Activated CD4-positive, alpha-beta T cell treated with anti-CD3 and anti-CD28 coated beads for 48 hours (primary cell): Measurements from ENCODE around the gene ITCH.
"Not testable (repeated sequence)": the region's sequence is repeated elsewhere in the genome, so short reads cannot be mapped to it uniquely, and the experiment has no call there.

Experiments used
- DNase-seq: peaks from one replicate; pipeline ENCODE4 v3.0.0-alpha.2; 2020

Gene ITCH

DNA sequence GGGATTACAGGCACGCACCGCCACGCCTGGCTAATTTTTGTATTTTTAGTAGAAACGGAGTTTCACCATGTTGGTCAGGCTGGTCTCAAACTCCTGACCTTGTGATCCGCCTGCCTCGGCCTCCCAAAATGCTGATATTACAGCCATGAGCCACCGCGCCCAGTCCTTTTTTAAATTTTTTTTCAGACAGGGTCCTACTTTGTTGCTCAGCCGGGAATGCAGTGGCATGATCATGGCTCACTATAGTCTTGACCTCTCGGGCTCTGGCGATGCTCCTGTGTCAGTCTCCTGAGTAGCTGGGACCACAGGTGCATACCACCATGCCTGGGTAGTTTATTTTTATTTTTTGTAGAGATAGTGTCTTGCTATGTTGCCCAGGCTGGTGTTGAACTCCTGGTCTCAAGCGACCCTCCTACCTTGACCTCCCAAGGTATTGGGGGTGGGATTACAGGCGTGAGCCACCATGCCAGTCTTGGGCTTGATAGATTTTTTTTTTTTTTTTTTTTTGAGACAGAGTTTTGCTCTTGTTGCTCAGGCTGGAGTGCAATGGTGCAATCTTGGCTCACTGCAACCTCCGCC, 19.9 kb downstream of the ITCH start:
- not testable (repeated sequence) for DNase-seq

DNA sequence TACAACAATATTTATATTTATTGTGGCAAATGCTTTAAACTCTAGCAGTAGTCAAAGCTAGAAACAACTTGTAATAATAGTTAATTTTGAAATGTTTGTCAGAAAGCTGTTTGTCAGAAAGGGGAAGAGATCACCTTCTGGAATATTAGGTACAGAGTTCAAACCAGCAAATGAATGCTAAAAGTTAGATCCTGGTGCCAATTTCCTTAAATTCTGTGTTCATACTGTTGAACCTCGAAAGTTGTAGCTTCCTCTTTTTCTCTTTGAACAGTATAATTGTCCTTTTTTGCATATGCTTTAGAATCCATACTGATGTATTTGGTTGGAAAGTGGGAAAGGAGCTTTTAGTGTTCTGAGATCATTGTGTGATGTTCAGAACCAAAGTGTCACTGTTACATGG, 22.4 kb downstream of the ITCH start:
- no peak for DNase-seq

DNA sequence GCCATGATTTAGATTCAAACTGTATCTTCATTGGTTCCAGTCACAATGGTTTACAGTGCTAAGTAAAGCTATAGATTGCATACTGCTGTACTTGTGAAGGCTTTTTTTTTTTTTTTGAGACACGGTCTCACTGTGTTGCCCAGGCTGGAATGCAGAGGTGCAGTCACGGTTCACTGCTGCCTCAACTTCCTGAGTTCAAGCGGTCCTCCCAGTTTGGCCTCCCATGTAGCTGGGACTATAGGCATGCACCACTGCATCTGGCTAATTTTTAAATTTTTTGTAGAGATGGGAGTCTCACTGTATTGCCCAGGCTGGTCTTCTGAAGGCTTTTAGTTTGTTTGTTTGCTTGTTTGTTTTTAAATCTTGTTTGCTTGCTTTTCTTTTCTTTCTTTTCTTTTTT, 24.9 kb downstream of the ITCH start:
- DNase-seq = no peak

DNA sequence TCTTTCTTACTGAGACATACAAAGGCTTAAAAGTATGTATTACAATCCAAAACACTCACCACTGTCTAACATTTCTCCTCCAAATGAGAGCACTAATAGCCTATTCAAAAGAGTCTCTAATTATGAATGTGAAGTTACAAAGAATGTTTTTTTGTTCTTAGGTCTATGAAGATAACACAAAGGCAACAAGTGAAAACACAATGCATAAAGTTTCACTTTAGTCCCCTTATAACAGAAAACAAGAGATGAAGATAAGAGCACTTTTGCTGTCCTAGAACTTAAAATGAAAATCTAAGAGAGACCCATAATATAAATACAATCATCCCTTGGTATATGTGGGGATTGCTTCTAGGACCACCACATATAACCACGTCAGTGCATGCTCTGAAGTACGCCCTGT, 25.6 kb downstream of the ITCH start:
- DNase-seq = no peak

DNA sequence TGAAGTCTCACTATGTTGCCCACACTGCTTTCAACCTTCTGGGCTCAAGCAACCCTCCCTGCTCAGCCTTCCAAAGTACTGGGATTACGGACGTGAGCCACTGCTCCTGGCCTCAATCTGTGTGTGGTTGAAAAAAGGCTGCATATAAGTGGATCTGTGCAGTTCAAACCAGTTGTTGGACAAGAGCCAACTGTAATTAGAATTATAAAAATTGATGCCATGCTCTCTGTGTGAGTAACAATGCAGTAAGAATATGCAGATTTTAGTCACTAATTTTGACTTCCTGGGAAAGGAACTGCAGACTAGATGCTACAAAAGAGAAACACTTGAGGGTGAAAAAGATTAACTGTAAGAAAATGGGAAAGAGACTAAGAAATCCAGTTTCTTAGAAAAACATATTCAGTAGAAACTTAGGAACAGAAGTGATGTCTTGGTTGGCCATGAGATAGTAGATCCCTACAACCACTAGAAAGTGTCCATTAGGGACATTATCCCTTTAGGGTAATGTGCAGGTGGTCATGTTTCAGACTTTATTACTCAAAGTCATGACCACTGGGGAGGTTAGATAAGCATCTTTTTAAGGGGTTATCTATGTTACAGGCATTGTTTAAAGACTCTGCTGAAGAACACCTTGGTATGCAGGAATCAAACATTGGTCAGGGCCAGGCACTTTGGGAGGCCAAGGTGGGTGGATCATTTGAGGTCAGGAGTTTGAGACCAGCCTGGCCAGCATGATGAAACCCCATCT, 26.3 kb downstream of the ITCH start:
- no peak for DNase-seq

DNA sequence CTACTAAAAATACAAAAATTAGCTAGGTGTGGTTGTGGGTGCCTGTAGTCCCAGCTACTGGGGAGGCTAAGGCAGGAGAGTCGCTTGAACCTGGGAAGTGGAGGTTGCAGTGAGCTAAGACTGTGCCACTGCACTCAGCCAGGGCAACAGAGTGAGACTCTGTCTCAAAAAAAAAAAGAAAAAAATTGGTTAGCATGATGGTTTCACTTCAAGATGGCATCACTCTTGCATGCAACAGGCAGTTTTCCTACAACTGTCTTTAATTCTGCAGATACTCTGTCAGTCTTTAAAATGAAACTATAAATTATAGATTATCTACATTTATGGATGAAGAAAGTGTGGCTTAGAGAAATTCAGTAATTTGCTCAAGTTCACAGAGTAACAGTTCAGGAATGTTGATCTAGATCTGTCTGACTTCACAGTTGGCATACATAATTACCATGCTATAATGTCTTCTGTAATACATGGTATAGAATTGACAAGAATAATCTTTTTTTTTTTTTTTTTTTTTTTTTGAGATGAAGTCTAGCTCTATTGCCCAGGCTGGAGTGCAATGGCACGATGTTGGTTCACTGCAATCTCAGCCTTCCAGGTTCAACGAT, 27.0 kb downstream of the ITCH start:
- no peak for DNase-seq

DNA sequence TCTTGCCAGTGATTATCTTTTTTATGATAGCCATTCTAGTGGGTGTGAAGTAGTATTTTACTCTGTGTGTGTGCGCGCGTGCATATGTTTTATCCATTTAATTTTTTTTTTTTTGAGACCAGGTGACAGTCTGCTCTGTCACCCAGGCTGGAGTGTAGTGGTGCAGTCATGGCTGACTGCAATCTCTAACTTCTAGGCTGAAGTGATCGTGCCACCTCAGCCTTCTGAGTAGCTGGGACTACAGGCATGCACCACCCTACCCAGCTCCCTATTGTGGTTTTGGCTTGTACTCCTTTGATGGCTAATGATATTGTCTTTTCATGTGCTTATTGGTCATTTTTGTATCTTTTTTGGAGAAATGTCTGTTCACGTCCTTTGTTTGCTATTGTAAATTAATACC, 33.3 kb downstream of the ITCH start:
- no peak for DNase-seq

DNA sequence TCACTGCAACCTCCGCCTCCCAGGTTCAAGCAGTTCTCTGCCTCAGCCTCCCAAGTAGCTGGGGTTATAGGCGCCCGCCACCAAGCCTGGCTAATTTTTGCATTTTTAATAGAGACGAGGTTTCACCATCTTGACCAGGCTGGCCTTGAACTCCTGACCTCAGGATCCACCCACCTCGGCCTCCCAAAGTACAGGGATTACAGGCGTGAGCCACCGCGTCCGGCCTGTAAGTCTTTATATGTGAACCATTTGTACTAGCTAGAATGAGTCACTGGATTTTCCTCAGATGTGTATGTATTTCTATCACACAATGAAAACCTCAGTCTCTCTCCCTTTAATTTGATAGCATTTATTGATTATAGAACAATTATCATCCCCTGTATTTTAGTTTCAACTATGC, 34.0 kb downstream of the ITCH start:
- DNase-seq = no peak

DNA sequence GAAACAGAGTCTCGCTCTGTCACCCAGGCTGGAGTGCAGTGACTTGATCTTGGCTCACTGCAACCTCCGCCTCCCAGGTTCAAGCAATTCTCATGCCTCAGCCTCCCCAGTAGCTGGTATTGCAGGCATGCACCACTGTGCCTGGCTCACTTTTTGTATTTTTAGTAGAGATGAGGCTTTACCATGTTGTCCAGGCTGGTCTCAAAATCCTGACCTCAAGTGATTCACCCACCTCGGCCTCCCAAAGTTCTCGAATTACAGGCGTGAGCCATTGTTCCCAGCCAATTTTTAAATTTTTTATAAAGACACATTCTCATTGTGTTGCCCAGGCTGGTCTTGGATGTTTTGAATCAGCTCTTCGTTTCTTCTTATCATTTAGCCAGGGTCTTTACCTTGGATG, 37.7 kb downstream of the ITCH start:
- not testable (repeated sequence) for DNase-seq

DNA sequence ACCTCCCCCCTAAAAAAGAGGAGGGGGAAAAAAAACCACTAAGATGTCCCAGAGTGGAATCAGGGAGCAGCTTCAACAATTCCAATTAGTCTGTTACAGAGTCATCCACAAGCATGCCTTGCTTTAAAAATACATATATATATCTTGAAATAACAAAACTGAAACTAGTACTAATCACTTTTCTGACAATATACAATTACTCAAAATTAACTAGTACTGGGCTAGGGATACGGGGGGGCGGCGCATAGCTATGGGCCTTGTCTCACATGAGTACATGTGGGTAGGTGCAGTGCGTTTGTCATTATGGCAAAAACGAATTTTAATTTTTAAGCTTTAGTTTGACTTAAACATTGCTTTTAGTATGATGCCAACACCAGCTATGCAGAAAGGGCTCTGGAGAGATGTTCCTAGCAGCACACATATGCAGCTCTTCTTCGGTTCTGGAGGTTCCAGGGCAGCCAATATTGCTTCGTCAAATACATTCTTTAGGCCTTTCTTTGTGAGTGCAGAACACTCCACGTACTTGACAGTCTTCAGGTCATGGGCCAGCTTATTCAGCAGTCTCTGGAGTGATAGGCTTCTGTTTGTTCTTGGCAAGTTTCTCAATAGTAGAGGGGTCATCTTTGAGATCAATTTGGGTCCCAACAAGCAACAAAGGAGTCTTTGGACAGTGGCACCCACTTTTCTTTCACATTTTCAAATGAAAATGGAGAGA, 38.8 kb downstream of the ITCH start:
- peak; percentile 42 for DNase-seq

DNA sequence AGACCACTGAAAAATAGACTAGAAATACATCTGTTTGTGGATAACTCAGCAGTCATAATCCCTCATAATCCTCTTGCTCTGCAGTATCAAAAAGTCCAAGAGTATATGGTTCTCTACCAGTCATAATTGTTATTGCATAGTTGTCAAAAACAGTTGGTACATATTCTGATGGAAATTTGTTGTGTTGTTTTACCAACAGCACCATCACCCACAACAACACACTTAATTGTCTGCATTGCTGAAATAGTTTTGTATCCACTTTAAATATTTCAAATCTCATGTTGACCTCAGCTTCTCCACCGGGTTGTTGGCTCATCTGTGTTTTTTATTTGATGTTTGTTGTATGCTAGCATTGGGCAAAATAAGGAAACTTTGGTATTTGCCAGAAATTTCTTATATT, 39.4 kb downstream of the ITCH start:
- DNase-seq = no peak

DNA sequence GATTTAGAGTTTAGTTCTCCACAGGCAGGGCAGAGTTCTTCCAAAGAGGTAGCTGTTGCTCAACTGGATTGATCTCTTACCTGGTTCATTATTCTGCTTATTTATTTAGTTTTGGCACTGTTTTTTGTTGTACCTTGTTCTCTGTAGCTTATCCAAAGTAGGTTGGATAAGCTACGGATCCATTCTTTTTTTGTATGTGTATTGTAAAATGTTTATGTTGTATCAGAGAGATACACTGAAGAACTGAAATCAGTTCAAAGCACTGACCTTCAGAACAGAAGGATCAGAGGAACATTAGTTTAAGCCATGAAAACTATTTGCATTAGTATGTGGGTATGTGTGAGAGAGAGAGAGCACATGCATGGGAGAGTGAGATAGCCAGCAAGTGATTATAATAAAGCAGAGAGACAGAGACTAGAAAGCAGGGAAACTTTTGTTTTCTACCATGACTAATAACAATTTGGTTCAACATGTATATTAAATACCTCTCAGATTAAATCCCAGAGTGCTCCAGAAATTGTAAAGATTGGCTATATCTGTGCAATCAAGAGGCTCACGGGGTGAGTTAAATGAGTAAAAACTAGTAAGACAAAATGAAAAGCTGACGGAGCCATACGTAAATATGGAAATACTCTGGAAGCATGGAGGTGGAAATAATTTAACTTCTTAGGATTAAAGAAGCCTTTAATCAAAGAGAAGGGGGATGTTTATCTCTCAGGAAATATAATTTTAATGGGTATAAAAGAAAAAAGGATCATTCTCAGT, 40.2 kb downstream of the ITCH start:
- DNase-seq = no peak

DNA sequence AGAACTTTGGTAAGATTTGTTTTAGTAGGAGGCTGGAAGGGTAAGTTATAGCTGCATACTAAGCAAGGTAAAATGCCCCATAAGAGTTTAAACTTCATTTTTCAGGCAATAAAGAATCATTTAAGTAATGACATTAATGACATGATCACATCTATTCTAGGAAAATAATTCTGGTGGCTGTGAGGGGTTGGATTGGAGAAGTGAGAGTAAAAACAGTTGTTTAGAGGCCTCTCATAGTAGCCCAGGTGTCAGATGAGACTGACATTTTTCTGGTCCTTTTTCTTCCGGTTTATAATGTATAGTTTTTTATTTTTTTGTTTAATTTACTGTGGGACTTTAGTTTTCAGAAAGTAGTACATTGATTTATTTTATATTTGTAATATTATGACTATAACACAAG, 40.8 kb downstream of the ITCH start:
- DNase-seq = no peak

DNA sequence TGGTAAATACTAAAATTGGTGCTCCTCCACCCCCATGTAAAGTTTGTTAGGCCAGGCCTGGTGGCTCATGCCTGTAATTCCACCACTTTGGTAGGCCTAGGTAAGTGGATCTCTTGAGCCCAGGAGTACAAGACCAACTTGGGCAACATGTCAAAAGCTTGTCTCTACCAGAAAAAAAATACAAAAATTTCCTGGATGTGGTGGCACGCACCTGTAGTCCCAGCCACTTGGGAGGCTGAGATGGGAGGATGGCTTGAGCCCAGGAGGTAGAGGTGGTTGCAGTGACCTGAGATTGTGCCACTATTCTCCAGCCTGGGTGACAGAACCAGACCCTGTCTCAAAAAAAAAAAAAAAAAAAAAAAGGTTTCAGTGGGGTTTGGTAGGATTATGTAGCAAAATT, 41.7 kb downstream of the ITCH start:
- DNase-seq = no peak

DNA sequence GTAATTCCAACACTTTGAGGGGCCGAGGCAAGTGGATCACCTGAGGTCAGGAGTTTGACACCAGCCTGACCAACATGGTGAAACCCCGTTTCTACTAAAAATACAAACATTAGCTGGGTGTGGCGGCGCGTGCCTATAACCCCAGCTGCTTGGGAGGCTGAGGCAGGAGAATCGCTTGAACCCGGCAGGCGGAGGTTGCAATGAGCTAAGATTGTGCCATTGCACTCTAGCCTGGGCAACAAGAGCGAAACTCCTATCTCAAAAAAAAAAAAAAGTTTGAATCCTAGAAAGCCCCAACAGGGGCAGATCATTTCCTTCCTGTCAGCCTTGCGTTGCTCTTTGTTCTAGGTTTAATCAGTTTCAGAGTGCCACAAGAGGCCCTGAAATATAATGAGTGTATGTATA, 42.2 kb downstream of the ITCH start:
- peak; percentile 16 for DNase-seq

DNA sequence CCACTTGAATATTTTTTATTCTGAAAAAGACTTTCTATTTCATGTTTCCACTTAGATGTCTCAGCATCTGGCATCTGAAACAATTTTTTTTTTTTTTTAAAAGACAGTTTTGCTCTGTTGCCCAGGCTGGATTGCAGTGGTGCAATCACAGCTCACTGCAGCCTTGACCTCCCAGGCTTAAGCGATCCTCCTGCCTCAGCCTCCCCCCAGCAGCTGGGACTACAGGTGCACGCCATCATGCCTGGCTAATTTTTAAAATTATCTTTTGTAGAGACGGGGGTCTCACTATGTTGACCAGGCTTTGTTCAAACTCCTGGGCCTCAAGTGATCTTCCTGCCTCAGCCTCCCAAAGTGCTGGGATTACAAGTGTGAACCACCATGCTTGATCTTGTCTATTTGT, 42.9 kb downstream of the ITCH start:
- DNase-seq = not testable (repeated sequence)

DNA sequence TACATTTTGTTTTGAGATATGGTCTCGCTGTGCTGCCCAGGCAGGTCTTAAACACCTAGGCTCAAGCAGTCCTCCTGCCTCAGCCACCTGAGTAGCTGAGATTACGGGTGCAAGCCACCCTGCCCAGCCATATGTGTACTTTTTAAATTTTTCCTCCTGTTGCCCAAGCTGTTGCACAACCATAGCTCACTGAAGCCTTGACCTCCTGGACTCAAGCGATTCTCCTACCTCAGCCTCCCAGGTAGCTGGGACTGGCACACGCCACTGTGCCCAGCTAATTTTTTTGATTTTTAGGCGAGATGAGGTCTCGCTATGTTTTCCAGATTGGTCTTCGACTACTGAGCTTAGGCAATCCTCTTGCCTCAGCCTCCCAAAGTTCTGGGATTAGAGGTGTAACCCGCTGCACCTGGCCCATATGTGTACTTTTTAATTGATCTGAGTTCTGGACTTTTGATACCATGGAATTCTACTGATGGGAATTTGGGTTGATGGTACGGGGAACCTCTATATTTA, 44.9 kb downstream of the ITCH start:
- no peak for DNase-seq

DNA sequence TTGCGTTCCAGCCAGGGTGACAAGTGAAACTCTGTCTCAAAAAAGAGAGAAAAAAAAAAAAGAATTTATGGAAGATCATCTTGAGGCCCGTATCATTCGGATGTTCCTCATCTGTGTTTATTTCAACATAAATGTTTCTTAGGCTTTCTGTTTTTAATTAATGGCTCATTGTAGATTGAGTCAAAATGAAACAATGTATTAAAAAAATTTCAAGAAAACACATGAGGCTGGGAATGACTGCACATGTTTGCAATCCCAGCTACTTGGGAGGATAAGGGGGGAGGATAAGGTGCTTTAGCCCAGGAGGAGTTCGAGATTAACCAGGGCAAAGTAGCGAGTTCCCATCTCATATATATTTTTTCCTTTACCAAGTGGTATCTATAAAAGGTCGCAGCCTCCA, 47.3 kb downstream of the ITCH start:
- no peak for DNase-seq

DNA sequence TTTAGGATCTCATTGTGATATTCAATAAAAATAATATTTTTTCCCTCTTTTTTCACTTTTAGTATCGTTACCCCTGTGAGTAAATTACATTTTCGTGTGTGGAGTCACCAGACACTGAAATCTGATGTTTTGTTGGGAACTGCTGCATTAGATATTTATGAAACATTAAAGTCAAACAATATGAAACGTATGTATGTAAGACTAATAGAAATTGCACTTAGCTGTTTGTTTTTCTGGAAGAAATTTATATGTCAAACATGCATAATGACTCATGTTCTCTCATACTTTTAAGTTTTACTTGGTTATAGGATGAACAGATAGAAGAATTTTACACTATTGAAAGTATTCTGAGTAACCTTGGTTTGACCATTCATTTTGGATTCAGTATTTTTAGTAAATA, 49.4 kb downstream of the ITCH start:
- no peak for DNase-seq

DNA sequence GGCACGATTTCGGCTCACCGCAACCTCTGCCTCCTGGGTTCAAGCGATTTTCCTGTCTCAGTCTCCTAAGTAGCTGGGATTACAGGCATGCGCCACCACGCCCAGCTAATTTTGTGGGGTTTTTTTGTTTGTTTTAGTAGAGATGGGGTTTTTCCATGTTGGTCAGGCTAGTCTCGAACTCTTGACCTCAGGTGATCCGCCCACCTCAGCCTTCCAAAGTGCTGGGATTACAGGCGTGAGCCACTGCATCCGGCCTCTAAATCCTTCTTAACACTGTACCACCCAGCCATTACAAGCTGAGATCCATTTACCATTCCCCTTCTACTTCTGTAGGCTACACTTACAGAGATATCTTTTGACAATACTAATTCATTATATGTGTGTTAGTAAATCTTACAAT, 51.5 kb downstream of the ITCH start:
- DNase-seq = not testable (repeated sequence)

DNA sequence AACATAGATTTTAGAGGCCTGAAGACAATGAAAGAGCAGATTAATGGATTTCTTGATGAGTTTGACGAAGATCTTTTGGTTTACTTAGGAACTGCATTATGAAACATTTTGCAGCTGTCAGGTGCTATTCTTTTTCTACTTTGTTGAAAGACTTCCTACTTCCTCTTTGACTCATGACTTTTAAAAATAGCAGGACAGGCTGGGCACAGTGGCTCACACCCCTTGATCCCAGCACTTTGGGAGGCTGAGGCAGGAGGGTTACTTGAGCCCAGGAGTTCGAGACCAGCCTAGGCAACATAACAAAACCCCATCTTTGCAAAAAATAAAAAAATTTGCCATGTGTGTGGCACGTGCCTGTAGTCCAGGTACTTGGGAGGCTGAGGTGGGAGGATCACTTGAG, 52.0 kb downstream of the ITCH start:
- no peak for DNase-seq

DNA sequence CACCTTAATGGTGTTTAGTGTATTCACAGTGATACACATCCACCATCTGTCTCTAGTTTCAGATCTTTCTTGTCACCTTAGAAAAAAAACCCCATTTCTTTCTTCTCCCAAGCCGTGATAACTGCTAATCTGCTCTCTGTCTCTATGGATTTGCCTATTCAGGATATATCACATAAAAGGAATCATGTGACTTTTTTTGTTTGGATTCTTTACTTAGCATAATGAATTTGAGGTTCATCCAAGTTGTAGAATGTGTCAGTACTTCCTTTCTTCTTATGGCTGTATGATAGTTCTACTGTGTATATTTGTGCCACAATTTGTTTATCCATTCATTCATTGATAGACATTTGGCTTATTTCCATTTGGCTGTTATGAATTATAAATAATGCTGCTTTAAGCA, 57.1 kb downstream of the ITCH start:
- no peak for DNase-seq

DNA sequence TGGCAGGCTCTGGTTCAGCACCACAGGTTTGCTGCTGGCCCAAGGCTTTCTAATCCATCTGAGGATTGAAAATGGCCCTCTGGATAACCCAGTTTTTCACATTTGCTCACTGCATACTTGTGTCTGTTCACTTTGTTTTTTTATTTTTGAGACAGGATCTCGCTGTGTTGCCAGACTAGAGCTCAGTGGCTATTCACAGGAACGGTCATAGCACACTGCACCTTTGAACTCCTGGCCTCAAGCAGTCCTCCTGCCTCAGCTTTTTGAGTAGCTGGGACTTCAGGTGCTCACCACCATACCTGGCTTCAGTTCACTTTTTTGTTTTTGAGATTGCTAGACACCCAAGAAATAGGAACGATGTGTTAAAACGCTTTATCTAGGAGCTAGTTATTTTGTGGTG, 57.9 kb downstream of the ITCH start:
- DNase-seq = no peak
